Uterus (tissue), 2 donors: Measurements from ENCODE around the gene PTGES.

Experiments
- CTCF ChIP-seq, 4 experiments: fragments of 200-600 bp in 2 of 4; fragments of 450-650 bp in 2 of 4; sonication (generic) in 2 of 4; IDR thresholded peaks; one replicate each; pipeline ENCODE4 v1.5.1; 2016 to 2019; ENCODE audit warnings: antibody characterized with exemption in 4 of 4, mild to moderate bottlenecking in 2 of 4, moderate library complexity in 1 of 4
- POLR2A ChIP-seq, 2 donors: fragments of 450-650 bp; IDR thresholded peaks; one replicate each; pipeline ENCODE4 v1.6.1; 2016; ENCODE audit warnings: antibody characterized with exemption in 2 of 2, mild to moderate bottlenecking in 1 of 2, moderate library complexity in 1 of 2

- no peak for TF ChIP-seq POLR2A (IDR thresholded peaks at IDR 0.05)
- TF ChIP-seq CTCF (IDR thresholded peaks at IDR 0.05), result no peak
These were observed at the start of gene PTGES for GRCh38 chr9:129752900-129753729.
